ENCODE results near the gene CTRL.
"Not testable (repeated sequence)": the region's sequence is repeated elsewhere in the genome, so short reads cannot be mapped to it uniquely, and the experiment has no call there.

CTRL gene

DNA sequence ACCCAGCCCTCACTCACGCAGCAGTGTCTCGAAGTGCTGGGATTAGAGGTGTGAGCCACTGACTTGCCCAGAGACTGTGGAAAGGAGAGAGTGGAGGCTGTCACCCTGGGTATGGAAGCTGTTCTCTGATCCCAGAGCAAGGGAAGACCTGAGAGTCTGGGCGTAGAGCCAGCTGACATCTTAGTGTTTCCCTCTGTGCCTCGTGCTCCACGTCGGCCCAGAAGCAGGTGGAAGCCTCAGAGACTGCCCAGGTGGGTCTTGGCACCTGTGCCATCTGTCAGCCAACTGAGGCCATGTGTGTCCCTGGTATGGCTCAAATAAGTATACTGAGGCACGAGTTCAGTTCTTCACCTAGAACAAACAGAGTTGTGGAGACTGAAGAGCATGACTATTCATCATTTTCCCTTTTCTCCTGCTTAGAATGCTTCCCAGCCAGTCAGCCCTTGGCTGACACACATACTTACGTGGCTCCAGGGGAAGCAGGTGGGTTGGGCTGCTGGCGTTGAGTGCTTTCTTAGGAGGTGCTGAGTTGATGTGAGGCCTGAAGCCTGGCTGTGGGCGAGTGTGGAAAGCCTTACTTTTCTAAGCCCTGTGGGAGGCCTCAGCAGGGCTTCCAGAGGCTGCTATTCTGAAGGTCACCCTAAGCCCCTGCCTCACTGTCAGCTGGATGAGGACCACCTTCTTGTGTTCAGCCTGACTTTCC lies 8.1 kb downstream of the CTRL start:
- DNase-seq = peak; percentile 42

DNA sequence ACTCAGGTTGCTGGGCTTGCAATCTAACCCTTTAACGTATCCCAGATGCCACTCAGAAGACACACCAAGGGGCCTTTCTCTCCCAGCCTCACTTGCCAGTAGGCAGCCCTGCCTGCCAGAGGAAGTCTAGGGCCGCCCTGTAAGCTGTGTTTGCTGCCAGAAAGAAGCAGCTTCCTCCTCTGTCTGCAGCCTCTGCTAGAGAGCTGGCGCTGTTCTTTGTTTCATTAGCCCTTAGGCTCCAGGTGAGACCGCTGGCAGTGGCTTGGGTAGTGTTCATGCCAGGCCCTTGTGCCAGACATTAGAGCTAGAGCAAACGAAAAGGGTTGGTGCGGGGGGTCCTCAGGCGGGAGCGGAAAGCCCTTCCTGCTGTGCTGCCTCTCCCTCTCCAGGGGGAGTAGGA lies 8.9 kb downstream of the CTRL start:
- no peak for DNase-seq

DNA sequence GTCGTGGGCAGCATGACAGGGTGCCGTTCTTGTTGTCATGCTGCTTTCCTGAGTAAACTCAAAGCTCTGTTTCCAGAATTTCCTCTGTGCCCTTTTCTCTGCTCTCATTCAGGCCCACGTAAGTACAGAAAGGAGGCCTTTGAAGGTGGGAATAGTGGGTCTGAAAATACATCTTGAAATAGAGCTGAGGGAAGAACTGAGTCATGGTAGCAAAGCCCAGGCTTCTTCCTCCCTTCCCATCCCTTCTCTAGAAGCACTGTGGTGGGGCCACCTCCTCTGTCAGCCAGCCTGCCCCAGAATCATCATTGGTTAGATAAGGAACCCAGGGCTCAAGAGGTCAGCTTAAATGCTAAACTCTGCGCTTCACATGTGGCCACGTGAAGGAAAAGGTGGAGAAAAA lies 9.4 kb downstream of the CTRL start:
- no peak for DNase-seq

DNA sequence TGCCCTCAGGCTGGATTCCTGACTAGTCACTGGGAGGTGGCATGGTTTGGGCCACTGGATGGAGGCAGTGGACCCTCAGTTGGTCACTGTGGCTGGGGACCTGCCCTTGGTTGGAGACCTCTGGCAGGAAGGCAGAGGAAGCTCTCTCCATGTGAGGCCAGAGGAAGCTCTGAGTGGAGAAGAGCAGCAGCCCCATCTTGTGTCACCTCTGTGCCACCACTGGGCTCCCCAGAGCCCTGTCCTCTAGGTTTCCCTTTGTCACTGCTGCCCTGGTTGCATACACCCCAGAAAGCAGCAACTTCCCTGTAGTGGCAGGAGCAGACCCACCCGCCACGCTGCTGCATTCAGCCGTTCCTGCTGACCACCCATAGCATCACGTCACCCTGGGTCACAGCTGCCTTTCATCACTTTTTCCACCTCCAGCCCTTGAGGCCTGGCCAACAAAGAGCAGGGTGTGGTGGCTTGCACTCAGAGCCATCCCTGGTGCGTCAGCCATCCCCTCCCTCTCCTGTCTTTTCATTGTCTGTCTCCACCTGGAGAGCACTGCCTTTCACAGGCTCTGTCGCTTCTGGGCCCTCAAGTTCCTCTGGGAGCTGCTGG lies 11.9 kb downstream of the CTRL start:
- no peak for DNase-seq

DNA sequence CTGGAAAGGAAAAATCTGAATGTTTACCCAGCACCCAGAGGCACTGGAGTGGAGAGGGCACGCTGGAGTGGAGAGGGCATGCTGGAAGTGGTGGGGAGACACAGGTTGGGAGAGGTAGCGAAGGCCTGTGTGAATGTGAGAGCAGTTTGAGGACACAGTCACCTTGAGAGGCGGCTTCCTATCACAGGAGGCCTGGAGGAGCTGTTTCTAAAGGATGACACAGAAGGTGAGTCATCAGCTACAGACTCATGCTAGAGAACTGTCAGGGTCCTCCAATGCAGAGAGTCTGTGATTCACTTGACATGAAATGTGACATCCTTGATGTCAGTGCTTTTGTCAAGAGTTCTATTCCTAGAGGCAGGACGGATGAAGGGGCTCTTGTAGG lies 13.8 kb downstream of the CTRL start:
- DNase-seq = no peak

DNA sequence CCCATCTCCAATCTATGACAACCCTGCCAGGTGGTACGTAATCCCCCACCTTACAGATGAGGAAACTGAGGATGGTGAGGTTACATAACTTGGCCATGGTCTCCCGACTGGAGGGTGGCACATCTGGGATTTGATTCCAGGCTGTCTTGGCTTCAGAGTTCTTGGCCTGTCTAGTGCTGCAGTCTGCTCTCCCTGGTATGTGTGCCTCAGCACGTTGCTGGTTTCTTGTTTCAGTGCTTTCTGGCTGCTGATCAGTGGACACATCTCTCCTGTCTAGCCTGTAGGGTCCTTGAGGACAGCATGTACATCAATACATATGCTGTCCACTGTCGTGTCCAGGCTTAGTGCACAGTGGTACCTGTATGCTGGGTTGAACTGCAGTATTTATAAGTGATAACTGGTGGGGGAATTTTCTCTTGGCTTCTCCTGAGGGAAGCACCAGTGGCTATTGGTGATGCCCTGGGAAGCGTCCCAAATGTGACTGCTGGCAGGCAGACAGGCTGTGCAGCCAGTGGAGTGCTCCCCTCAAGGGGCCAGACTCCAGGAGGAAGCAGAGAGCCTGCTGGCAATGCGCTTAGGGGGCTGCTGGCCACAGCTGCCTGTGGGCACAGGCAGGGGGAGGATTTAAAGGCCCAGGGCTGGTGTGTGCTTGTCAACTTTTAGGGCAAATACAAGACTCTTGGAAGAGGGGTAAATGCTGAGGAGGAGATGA lies 14.4 kb downstream of the CTRL start:
- no peak for DNase-seq

DNA sequence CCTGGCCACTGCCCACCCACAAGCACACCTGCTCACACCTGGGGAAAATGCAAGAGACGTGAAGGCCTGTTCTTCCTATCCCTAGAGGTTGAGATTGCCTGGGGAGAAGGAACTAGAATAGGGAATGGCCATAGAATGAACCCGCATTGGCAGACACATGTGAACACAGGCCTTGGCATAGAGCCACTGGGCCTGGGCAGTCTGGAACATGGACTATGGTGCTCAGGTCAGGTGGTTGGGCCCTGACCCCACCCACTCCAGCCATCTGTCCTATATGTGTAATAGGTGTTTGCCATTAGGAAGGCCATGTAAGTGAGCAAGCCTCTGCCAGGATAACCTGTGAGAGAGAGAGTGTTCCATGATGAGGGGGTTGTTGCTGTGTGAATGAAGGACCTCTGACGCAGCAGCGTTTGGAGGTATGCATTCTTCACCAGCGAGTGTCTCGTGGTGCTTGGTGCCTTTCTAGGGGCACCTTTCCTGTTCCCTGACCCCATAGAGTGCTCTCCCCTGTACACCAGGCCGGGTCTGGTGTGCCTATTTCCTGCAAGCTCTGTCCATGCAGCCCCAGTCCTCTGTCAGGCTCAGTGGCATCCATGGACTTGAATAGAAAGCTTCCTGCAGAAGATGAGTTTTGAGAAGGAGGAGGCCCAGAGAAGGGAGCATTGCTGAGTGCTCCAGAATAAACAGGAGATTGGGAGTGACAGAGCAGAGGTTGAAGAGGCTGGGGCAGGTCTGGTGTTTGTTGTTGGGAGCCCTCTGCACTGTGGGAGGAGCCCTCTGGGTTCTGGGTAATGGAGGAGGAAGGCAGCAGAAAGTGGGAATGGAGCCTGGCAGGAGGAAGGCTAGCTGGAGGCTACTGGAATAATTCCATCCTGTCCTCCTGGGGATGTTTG lies 15.6 kb downstream of the CTRL start:
- DNase-seq = no peak

DNA sequence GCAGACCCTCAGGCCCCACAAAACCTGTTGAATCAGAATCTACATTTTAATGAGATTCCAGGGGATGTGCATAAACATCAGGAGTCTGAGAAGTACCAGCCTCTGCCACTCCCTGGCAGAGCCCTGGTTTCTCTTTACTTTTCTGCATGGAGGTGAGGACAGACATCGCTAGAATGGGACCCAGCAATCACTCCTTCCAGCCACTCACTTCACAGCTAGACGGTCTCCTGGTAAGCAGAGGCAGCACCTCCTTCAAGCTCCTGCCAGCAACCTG lies 16.2 kb downstream of the CTRL start:
- DNase-seq = not testable (repeated sequence)

DNA sequence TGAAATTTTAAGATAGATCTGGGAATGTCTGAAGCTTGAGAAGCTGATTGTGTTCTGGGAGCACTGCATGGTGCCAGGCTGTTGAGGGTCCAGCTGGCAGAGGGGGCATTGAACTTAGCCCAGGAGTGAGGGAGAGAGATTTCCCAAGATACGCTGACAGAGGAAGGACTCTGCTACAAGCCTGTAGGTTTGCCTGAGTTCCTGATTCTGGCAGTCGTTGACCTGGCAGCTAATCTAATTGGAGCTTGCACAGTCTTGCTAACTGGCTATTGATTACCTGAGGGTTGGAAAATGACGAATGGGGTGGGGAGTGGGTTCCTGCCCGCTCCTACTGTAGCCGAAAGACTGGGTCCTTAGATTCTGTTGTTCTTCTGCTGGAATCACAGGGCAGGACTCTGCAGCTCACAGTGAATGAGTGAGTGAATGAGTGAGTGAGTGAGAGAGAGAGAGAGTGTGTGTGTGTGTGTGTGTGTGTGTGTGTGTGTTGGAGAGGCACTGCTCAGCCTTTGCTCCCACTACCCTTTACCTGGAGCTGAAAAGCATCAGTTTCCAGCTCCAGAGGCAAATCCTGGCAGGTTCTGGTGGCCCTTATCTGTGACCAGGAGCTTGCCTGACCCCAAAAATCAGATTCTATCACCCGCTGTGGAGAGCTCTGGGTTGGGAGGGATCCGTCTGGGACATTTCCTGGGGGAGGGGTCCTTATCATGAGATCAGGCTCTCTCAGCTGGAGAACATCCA lies 16.7 kb downstream of the CTRL start:
- DNase-seq = no peak

DNA sequence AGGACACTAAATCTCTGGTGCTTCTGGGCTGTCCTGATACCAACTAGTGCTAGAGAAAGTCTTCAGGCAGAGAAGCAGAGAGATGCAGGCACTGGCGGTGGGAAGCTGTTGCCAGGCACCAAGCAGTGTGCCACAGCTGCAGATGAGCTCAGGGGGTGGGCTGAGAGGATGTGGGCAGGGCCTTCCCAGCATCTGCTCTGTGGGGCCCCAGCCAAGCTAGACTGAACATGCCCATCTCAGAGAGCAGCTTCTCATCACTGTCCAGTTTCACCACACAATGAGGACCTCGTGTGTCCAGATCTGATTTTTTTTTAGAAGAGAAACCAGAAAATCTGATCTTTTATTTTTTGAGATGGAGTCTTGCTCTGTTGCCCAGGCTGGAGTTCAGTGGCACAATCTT lies 21.5 kb downstream of the CTRL start:
- DNase-seq = peak; percentile 62

DNA sequence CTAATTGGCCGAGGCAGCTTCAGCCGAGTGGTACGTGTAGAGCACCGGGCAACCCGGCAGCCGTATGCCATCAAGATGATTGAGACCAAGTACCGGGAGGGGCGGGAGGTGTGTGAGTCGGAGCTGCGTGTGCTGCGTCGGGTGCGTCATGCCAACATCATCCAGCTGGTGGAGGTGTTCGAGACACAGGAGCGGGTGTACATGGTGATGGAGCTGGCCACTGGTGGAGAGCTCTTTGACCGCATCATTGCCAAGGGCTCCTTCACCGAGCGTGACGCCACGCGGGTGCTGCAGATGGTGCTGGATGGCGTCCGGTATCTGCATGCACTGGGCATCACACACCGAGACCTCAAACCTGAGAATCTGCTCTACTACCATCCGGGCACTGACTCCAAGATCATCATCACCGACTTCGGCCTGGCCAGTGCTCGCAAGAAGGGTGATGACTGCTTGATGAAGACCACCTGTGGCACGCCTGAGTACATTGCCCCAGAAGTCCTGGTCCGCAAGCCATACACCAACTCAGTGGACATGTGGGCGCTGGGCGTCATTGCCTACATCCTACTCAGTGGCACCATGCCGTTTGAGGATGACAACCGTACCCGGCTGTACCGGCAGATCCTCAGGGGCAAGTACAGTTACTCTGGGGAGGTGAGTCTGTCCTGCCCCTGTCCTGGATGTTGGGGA lies 22.5 kb downstream of the CTRL start:
- no peak for DNase-seq

DNA sequence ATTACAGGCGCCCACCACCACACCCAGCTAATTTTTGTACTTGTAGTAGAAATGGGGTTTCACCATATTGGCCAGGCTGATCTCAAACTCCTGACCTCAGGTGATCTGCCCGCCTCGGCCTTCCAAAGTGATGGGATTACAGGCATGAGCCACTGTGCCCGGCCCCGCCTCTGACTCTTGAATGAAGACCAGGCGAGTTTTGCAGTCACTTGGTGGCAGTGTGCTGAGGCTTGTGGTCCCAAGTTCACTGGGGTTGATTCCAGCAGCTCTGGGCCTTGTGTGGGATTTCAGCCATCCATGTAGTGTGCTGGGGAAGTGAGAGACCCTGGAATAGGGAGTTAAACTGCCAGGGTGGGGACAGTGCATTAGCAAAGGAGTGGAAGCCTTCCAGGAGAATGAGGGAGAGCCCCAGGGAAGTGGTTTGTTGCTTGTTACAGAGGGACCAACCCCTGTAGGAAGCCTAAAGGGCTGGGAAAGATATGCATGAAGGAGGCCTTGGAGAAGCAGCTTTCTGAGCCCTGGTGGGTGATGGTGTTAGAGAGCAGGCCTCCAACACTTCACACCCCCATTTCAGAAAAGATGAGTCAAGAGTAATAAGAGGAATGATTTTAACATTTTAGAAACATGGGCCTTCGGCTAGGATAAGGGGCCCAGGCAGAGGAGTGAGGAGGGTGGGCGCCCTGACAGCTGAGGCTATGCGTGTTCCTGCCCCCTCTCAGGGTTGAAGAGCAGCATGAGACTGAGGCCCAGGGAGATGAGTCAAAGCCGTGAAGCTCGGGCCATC lies 24.1 kb downstream of the CTRL start:
- no peak for DNase-seq

DNA sequence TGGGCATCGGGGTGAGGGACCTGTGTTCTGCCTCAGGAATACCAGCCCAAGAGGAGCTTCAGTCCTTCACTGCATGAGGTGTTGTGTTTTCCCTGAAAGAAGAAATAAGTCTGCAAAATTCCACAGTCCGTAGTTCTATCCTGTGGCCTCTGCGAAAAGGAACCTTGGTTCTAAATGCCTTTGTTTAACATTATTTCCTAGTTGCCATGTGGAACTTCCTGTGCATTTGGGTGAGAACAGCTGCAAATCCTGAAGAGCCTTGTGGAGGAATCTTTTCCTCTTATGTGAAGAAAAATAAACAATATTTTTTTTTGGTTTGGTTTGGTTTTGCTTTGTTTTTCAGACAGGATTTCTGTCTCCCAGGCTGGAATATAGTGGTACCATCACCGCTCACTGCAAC lies 28.8 kb downstream of the CTRL start:
- no peak for DNase-seq

DNA sequence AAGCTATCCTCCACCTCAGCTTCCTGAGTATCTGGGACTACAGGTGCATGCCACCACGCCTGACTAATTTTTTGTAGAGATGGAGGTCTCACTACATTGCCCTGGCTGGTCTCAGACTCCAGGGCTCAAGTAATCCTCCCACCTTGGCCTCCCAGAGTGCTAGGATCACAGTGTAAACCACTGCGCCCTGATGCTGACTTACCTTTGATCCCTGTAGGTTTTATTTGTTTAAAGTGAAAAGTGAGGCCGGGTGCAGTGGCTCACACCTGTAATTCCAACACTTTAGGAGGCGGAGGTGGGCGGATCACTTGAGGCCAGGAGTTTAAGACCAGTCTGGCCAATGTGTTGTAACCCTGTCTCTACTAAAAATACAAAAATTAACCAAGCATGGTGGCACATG lies 29.9 kb downstream of the CTRL start:
- DNase-seq = no peak

DNA sequence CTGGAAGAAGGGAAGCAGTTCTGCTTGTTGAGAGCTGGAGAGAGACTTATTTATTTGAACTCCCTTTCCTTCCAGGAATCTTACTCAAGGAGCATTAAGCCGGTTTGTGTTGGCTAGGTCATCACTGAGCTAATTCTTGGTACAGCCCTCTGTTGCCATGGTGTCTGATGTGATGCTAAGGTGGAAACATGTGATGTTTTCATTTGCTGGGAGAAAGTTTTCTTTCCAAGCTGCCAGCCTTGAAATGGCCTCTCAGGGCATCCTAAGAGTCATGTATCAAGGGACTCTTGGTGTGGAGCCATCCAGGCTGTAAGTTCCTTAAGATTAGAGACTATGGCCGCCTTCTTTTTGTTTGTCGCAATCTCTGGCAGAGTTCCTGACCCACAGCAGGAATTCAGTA lies 34.4 kb downstream of the CTRL start:
- DNase-seq = no peak

DNA sequence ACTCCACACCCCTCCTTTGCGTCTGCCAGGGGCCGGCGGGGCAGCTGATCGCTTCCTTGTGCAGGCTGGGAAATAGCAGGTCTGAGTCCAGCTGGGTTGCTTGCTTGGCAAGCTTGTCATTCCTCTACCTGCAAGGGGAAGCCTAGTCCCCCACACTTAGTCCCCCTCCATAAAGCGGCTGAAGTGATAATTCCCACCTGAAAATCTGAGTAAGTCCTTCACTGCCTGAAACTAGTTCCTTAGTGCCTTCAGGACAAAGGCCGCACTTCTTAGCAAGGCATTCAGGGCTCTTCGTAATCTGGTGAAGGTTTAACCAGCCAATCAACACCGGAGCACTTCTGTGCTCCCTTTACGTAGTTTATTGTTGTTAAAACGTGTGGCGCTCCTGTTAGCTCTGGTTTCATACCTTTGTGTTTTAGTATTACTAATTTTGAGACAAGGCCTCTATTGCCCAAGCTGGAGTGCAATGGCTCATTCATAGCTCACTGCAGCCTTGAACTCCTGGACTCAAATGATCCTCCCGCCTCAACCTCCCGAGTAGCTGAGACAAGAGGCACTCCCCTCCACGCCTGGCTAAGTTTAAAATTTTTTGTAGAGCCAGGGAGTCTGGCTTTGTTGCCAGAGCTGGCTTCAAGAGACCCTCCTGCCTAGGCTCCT lies 37.8 kb downstream of the CTRL start:
- DNase-seq = no peak

DNA sequence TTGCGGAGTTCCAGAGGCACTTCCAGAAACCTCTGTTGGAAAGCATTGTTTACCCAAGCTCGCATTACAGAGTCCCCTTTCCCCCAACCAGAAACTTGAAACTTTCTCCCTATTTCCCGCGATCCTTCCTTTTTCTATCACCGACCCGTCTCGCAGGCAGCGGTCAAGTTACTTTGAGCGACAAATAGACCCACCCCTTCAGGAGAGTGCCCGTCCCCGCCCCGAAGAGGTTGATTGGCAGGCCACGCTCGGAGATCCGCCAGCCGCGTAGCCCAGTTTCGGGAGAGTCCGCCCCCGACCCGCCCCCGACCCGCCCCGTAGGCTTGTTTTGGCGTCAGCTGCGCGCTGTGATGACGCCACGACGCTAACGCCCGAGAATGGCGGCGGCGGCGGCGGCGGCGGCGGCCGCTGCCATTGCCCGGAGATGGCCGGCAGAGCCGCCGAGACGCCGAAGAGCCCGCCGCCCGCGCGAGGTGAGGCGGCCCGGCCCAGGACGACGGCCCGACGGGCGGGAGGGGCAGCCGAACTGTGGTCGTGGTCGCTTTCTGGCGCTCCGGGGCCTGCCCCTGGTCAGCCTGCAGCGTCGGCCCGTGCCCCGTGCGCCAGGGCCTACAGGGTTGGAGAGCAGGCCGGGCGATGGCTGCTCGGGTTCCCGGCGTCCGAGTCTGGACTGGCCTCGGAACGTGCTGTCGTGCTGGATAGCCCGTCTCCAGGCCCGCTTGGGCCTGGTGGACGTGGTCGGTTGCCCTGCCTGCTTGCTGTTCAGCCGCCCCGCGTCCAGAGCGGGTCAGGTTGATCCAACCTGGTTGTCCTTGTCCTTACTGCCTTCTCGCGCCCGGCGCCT lies 38.5 kb downstream of the CTRL start, which contains the start of gene PSKH1:
PSKH1 (plus strand) TSS at position 356 of the 844 bp plus-strand sequence. CDS start 15,496 bp downstream, outside the sequence.
- peak; percentile 99 for DNase-seq

DNA sequence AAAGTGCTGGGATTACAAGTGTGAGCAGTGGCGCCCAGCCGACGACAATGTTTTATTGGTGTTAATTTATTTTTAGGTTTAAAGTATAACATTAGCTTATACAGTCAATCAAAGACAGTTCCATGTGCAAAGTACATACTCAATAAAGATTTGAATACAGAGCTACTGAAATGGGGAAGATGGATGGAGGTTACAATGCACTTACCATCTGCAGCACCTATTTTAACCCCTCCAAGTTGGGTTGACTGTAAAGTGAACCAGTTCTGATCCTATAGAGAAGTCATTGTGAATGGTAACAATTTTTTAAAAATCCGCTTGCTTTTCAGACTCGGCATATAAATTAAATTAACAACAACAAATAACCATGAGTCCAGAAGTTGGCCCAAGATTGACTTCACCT lies 39.3 kb downstream of the CTRL start:
- no peak for DNase-seq

DNA sequence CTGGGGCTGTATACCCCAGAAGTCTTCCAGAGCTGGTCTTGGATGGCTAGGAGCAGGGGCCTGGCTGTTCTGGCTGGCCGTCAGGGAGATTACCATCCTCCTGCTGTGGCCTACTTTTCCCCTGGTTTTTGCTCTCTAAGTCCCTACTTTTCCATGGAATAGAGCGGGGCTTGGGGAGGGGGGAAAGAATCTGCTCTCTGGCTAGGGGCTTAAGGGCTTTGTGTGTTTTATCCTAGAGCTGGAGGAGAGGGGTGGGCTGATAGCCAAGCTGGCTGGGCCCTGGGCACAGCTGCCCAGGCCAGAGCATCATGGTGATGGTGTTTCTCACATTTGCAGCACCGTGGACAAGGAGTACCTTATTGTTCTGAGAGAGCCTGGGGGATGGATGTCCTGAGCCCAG lies 43.3 kb downstream of the CTRL start:
- no peak for DNase-seq

DNA sequence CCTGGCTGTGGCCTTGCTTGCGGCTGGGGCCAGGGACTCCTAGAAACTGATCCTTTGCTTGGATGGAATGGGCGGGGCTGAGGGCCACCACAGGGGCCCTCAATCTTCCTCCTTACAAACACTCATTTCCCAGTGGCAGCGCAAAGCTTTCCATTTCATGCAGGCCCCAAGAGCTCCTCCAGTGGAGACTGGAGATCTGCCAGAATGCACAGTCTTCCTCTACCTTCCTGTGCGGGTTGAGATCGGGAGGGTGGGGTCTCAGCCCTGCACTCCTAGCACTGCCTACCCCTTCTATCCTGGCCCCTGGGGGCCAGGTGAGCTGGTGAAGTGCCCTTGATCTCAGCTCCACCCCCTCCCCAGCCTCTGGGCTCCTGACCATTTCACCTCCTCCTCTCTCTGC lies 45.3 kb downstream of the CTRL start:
- DNase-seq = no peak
